ENCODE data around the gene SLC39A8.

The SLC39A8 gene

DNA sequence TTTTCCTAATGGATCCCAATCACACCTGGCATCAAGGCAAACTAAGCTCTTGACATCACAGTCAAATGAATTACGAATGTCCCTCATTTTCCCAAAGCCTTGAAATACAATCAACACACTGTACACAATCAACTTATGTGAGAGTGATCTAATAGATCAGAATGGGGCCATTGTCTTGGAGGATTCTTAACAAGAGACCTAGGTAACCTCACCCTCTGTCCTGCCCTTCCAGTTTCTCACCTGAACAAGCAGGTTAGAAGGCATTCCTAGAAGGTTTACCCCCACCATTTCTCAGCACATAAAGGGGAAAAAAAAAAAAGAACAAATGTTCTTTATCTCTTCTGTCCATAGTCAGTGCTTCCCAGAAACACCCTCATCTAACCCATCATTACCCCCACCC, 6.3 kb downstream of the SLC39A8 start:
- DNase-seq (ENCODE audit: low read depth in 2 of 2), result no peak

DNA sequence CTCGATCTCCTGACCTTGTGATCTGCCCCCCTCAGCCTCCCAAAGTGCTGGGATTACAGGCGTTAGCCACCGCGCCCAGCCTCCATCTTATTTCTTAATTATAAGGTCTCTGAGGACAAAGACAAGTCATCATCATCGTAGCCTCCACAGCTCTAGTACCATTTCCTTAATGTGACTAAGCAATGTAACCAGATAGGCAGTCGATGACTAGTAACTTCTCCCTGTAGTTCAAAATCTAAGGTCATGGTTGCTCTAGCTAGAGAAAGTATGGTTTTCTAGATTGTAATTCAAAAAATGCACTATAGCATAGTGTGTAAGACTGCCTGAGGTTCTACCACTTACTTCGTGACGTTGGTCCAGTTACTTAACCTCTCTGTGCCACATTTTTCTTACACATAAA, 6.9 kb downstream of the SLC39A8 start:
- no peak for DNase-seq (ENCODE audit: low read depth in 2 of 2)

DNA sequence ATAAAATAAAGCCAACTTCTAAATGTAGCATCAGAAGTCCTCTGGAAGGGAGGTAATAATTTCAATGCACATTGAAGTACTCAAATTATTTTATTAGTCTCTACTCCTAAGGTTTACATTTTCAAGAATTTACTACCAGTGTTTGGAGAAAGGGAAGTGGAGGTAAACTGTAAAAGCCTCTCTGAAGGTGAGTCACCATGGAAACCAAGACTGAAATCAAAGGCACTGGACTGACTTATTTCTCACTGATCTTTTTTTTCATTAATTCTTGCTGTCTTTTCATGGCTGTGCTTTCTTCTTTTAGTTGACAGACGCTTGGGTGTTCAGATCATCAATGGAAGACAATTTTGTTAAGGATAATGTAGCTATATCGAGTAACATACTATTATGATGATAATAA, 9.7 kb downstream of the SLC39A8 start:
- DNase-seq (ENCODE audit: low read depth in 2 of 2), result no peak

DNA sequence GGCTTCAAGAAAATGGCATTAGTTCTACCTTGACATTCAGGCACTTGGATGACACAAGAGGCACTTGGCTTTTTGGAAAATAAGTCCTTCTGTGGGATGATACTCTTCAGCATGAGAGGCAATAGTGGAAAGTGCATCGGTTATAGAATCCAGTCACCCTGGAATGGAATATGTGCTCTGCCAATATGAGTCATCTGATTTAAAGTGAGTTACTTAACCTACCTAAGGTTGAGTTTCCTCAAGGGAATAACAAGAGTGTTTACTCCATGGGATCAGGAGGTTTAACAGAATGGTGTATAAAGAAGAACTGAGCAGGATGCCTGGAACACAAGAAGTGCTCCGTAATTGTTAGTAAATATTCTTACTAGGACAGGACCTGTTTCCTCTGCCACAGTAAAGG, 10.7 kb downstream of the SLC39A8 start:
- no peak for DNase-seq (ENCODE audit: low read depth in 2 of 2)

DNA sequence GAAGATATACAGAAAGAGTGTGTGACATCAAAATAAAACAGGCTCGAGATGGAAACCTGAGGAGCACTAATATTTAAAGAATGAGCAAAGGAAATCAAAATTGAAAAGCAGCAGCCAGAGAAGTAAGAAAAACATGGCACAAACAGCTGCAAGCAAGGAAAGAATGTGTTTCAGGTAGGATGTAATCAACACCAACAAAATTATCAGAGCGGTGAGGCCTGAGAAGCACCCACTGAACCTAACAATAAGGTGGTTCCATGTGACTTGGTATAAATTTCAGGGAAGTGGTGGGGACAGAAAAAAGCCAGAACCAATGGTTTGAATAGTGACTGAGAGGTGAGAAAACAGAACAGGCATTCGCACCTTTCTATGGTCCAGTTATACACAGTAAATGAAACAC, 11.5 kb downstream of the SLC39A8 start:
- DNase-seq (ENCODE audit: low read depth in 2 of 2), result no peak

DNA sequence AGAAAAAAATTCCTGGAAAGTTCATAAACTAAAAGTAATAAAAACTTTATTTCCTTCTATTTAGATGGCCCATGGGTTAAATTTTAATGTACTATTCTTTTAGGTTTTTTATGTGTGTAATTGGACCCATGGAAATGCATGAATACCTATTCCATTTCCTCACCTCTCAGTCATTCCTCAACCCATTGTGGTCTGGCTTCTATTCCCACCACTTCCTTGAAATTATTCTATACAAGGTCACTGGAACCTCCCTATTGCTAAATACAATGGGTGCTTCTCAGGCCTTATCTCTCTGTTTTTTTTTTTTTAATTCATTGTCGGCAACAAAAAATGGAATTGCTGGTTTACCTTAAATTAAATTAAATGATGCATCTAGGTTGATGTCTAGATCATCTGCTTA, 17.2 kb downstream of the SLC39A8 start:
- no peak for DNase-seq (ENCODE audit: low read depth in 2 of 2)

DNA sequence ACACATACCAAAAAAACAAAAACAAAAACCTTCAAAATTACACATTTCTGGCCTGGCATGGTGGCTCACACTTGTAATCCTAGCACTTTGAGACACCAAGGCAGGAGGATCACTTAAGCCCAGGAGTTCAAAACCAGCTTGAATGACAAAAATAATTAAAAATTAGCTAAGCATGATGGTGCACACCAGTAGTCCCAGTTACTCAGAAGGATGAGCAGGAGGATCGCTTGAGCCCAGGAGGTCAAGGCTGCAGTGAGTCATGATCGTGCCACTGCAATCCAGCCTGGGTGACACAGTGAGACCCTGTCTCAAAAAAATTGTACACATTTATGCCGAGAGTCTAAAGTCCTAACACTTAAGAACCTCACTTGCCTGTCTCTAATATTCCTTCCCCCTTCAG, 18.3 kb downstream of the SLC39A8 start:
- no peak for DNase-seq (ENCODE audit: low read depth in 2 of 2)

DNA sequence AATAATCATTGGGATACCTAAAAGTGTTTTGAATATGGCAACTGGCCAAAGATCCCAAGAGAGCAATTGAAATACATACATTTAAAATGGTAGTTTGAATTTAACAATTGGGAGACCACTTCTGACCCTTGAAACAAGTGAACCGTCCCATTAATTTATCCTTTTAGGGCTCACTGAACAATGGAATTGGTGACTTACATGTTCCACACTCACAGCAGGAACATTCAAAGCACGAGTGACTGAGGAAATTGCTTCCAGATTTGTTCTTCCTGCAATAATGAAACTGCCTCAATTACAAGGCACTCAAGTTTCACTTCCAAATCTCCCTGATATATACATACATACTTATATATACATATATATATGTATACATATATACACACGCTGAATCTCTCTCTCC, 20.6 kb downstream of the SLC39A8 start:
- no peak for DNase-seq (ENCODE audit: low read depth in 2 of 2)

DNA sequence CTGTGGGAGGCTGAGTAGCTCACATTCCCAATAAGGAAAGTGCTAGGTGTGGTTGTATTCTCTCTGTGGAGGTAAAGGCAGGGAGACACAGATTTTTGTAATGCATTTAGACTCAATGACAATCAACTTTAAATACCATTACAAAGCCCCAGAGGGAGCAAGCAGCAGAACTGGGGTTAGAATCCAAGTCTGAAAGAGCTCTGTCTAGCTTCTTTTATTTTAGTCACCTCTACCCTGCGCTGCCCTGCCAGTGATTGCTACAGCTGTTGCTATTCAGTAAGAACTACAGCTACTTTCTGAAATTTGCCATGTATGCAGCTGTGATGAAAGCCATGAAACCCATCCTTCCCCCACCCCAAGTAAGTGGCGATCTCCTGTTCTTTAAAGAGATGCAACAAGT, 22.5 kb downstream of the SLC39A8 start:
- no peak for DNase-seq (ENCODE audit: low read depth in 2 of 2)

DNA sequence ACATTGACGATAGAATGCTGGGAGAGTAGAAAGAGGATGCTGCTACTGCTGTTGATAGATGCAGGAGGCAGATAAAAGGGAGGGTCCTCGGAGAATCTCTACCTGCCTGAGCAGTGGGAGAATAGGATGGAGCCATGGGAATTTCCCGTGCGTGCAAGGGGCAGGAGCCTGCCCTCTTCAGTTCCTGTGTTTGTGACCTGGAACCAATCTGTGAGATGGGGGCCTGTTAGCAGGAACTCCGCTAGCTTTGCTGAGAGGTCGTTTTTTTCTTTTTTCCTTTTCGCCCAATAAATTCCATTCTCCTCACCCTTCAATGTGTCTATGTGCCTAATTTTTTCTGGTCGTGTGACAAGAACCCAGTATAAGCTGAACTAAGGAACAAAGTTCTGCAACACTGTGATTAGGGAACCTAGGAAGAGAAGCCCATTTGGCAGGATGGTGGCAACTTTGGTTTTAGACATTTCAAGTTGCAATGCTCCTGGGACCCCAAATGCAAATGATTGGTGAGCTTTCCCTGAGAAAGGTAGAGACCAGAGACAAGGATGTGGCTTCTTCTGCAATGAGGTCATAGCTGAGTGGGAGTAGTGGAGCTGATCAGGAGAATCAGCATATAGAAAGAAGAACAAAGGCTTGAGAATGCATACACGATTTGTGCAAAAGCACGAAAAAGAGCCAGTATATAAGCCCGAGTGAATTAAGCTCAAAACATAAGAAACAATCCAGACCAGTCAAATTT, 23.9 kb downstream of the SLC39A8 start:
- DNase-seq (ENCODE audit: low read depth in 2 of 2), result no peak

DNA sequence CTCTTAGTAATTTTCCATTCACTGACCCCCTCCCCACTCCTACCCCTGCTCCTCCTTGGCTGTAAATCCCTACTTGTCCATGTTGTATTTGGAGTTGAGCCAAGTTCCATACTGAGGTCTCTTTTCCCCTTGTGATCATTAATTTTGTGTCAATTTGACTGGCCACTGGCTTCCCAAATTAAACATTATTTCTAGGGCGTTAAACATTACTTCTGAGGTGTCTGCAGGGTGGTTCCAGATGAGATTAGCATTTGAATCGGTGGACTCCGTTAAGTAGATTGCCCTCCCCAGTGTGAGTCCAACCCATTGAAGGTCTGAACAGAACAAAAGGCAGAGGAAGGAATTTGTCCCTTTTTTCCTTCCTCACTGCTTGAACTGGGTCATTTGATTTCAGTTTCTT, 25.7 kb downstream of the SLC39A8 start:
- no peak for DNase-seq (ENCODE audit: low read depth in 2 of 2)

DNA sequence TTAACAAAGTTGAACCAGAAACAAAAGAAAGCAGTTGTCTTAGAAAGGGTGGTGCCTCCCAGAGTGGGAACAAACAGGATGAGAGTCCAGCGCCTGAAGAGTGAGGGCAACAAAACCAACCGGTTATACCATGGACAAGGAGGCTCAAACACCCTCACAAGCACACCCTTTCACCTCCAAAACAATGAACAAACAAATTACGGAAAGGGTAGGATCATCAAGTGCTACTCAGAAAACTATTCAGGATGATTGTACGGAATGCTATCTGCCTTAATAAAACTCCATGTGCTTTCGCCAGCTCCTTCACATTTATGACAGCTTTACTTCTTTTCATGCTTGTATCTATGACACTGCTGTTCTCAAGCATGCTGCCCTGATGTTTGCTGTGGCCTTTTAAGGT, 26.8 kb downstream of the SLC39A8 start:
- DNase-seq (ENCODE audit: low read depth in 2 of 2), result no peak

DNA sequence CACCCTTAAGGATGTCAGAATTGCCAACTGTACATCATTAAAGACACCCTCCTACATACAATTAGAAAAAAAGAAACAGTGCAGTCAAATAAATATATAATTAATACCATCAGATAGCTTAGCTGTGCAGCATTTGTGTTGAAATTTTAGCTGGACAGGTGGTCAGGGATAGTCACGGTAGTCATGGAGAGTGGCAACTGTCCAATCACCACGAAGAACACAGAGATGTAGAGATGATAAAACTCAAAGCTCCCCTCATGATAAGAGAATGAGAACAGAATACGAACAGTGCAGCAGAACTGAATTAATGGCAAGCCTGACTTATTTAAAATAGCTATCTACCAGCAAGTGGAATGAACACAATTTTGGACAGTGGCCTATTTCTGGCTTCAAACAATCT, 27.2 kb downstream of the SLC39A8 start:
- DNase-seq (ENCODE audit: low read depth in 2 of 2), result no peak

DNA sequence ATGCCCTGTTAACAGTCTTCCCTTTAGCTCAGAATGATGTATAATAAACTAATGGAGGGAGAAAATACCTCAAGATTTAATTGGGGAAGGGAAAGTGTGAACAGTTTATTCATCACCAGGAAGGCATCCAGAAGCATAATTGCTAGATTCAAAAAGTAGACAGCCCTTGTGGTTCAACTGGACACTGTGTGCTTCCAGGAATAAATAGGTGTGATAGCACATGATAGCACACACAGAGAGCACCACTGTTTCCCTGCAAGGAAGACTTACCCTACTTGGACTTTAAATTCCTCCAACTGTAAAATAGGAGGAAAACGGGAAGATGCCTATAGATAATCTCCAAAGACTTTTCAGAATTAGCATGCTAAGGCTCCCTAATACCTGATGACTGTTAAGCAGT, 27.8 kb downstream of the SLC39A8 start:
- DNase-seq (ENCODE audit: low read depth in 2 of 2), result no peak

DNA sequence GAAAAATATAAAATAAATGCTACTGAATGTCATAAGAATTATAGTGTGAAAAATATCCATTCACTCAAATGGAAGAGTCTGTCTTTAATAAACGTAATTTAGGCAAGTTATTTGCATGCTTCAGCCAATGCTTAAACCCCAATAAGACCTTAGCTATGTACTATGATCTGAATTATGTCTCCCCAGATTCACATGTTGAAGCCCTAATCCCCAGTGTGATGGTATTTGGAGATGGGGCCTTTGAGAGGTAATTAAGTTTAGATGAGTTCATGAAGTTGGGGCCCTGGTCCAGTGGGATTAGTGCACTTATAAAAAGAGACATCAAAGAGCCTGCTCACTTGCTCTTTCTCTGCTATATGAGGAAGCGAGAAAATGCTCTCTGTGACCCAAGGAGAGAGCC, 28.7 kb downstream of the SLC39A8 start:
- no peak for DNase-seq (ENCODE audit: low read depth in 2 of 2)

DNA sequence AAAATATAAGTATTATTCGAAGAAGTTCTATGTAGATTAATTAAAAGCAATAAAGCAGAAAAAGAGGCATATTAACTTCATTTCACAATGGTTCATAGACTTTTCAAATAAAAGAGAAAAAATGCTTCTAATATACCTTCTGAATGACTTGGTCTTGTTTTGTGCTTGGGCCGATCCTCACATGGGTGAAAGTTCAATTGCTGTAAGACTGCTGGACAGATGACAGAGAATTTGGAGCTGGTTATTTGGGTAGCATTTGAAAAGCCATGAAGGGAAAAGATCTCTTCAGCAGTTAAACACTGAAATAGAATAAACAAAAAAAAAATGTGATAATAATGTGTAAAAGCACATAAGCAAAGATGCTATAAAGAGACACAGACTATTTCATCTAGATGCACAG, 29.8 kb downstream of the SLC39A8 start:
- DNase-seq (ENCODE audit: low read depth in 2 of 2), result no peak

DNA sequence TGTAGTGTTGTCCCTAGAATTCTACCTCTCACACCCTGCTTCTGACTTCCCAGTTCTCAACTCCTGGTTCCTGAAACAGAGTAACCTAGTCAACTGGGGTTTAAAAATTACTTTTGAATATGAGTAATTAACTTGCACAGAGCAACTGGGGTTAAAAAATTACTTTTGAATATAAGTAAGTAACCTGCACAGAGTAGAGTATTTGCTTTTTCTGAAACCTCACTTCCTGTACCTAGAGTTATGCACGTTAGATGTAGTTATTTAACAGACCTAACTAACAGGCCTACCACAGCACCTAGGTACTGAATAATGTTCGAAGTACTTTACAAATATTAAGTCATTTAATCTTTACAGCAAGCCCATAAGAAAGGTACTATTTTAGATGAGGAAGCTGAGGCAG, 32.9 kb downstream of the SLC39A8 start:
- no peak for DNase-seq (ENCODE audit: low read depth in 2 of 2)

DNA sequence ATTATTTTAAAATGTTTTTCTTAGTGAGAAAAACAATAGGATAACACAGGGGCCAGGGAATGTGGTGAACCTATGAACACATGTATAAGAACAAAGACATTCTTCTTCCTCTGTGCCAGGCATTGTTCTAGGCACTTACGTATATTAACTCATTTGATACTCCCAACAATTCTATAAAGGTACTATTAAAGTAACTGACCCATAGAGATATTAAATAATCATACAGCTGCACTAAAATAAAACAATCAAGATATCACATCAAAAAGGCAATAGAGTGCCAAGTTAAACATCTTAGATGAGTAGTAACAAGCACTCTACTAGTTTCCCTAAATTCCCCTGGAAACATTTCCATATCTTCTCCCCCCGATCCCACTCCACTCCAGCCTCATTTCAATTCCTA, 33.4 kb downstream of the SLC39A8 start:
- DNase-seq (ENCODE audit: low read depth in 2 of 2), result no peak

DNA sequence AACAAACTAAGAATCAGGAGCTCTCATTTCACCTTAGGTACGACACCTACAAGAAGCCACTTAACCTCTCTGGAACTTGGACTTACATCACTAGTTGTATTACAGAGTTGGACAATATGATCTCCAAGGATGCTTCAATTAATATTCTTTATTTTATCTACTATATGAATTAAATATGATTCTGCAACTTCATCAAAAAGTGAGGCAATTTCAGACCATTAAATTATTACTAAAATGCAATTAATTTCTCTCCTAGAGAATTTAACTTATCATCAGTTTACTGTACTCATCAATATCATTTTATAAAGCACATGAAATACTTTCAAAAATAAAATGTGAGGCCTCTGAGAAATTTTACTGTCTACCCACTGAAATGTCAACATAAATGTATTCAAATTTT, 33.9 kb downstream of the SLC39A8 start:
- no peak for DNase-seq (ENCODE audit: low read depth in 2 of 2)

DNA sequence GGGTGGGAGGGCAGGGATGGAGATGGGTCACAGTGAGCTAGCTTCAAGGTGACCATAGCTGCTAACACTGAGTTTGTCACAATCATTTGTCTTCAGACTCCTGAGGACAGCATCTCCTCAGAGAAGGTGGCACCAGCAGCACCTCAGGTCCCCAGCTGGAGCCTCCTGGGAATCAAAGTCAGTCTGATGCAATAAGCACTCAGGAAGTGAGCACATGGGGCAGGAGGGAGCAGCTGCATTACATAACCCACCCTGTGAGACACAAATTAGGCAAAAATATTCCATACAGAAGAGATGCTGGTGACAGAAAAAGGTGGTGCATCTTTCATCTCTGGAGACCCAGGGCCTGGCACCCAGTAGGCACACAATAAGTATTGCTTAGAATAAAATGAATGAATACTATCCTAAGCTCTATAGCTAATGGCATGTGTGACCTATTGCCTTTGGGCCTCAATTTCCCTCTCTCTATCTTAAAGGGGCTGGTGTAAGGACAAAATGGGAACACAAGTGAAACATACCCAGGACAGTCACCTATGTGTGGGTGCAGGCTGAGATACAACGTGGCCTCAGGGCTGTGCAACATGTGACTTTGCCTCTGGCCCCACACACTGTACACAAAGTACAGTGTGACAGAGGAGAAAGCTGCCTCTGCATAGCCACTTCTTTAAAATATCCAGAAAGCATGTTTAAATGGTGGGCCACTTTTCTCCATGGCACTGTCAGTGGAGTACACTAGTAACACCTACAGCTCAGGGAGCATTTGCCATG, 37.1 kb downstream of the SLC39A8 start:
- no peak for DNase-seq (ENCODE audit: low read depth in 2 of 2)

DNA sequence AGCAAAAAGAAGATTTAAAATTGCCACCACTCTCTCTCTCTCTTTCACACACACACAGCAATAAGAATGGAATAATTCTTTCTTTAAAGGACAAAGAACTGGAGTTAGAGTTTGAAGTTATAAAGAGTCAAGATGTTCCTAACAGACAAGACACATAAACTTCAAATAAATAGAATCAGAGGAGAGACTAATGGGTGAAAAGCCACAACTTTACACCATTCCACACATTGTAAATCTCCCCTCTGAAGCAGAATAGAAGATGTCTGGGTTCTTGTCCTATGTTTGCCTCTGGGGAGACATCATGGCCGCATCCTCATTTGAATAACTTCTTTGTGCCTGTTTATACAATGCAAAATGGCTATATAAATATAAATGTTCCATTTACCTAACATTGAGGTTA, 39.6 kb downstream of the SLC39A8 start:
- DNase-seq (ENCODE audit: low read depth in 2 of 2), result no peak

DNA sequence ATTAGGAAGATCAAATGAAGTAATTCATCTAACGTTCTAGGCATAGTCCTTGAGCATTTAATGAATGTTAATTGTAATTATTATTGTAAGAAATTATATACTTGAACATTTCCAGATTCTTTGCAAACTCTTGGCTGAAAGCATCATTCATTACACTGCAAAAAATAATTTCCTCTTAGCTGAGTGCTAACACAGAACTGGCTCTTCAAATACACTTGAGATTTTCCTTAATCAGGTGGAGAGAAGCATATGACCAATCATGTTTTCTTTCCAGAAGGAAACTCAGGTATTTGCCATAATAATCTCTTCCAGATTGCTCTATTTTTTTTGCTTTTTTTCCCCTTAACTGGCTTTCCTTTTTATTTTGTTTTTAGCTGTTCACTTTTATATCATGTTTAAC, 42.5 kb downstream of the SLC39A8 start:
- DNase-seq (ENCODE audit: low read depth in 2 of 2), result no peak

DNA sequence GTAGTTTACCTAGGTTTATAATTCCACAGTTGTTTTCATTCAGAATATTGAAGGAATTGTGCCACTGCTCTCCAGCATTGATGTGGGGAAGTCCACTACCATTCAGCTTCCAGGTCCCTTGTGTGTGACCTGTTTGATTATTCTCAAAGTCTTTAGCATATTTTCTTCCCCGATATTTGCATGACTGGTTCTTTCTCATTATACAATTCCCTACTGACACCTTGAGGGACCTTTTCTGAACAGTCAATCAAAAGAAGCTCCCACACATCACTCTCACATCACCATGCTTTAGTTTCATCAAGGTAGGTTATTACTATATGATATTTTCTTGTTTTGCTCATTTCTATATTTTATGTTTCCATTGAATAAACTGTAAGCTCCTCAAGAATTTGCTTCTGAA, 44.1 kb downstream of the SLC39A8 start:
- DNase-seq (ENCODE audit: low read depth in 2 of 2), result no peak

Data from activated CD8-positive, alpha-beta memory T cell treated with anti-CD3 and anti-CD28 coated beads for 4 hours (primary cell).